Measurements from ENCODE around the gene PPY.
"Not testable (repeated sequence)": the region's sequence is repeated elsewhere in the genome, so short reads cannot be mapped to it uniquely, and the experiment has no call there.

- not testable (repeated sequence) for TF ChIP-seq CTCF, POLR2A (IDR thresholded peaks at IDR 0.05)
Observed at GRCh38 chr17:43927929-43928328, 14.3 kb downstream of the PPY start.
